Stimulated activated CD4-positive, alpha-beta T cell treated with anti-CD3 and anti-CD28 coated beads, TNF-alpha, amount 100 ng/mL, for 24 hours (primary cell): ENCODE data around the gene PTPRN2.

Source experiments
- DNase-seq, 3 experiments: peaks; one replicate each; pipeline ENCODE4 v3.0.0-alpha.2; 2020; ENCODE audit warnings: low read depth in 3 of 3

The PTPRN2 gene

DNA sequence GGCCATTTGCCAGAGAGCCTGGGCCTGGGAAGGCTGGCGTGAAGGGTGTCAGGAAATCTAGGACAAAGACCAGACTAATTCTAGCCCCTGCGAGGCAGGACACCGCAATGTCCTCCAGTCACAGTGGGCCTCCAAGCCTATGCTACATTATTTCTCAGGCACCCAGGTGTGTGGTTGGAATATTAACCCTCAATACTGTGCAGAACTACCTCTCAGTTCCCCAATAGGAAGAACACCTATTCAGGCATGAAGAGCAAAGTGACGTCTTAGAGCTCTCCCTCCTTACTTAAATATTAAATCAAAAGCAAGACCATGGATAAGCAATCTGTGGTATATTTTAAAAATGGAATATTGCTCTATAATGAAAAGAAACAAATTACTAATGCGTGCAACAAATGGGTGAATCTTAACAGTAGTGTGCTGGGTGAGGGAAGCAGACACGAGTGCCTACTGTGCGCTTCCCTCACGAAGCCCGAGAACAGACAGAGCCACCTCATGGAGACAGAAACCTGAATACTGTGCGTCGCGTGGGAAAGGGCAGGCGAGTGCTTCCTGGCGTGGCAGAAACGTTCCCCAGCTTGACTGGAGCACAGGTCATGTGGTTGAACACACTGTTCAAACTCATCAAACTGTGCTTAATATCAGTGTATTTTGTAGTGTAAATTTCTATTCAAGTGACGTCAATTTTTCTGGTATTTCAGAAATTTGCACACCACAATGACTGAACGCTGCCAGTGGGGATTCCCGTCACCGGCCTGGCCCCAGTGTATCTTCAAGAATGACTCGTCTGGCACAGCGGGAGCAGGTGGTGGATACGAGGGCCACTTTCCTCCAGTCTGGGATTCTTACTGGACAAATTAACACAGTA lies 15.5 kb upstream of the PTPRN2 start:
- peak in 1 of 3 experiments; percentile 11 for DNase-seq

GRCh38 chr7:158602041-158602440 lies 14.4 kb upstream of the PTPRN2 start:
- DNase-seq: no peak

DNA sequence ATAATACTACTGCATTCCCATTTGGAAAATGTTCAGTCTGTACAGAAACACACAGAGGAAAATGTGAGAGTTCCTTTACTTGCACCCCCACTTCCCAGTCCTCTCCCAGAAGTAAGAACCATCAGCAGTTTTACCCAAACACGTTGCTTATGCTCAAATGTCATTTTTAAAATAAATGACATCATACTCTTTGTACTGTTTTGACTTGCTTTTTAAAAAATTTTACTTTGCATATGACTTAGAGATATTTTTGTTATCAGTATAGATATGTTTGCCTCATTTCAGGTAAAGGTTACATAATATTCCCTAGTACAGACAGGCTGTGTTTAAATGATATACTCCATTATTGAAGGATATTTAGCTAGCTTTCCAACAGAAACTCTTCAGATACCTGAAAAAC lies 13.5 kb upstream of the PTPRN2 start:
- DNase-seq: no peak

GRCh38 chr7:158596745-158597144 lies 9.1 kb upstream of the PTPRN2 start:
- no peak for DNase-seq

DNA sequence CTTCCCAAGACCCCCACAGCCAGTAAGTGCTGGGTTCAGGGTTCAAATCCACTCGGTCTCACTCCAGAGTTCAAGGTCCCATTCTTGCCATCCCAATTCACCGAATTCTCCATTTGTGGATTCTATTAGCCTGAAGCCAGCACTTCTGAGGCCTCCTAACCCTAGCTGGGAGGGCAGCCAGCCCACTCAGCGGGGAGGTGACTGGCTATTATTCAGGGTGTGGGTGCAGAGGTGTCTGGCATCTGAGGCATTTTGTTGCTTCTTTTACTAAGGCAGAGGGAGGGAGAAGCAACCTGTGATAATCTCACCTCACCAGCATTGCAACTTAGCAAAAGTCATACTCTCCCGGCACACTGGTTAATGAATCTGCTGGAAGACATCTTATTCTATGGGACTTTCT lies 8.7 kb upstream of the PTPRN2 start:
- DNase-seq: no peak

GRCh38 chr7:158595068-158595467 lies 7.4 kb upstream of the PTPRN2 start:
- no peak for DNase-seq

DNA sequence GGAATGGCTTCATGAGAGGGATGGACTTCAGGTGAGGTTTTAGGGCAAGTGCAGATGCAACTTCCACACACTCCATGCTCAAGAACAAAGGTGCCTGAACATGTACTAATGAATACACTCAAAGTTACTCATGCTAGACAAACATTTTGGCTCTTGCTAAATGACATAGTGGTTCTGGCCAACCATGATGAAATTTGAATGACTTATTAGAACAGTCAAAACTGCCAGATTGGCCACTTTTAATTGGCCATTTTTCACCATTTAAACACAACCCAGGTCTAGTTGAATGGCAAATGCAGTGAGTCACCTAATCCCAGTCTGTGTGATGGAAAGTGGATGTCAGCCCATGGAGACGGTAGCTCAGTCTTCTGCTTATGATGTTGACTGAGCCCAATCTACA lies 4.9 kb upstream of the PTPRN2 start:
- DNase-seq: no peak

GRCh38 chr7:158591944-158592343 lies 4.3 kb upstream of the PTPRN2 start:
- no peak for DNase-seq

GRCh38 chr7:158590181-158590530 lies 2.5 kb upstream of the PTPRN2 start:
- DNase-seq: no peak

GRCh38 chr7:158589653-158590052 lies 2.0 kb upstream of the PTPRN2 start:
- DNase-seq: no peak

DNA sequence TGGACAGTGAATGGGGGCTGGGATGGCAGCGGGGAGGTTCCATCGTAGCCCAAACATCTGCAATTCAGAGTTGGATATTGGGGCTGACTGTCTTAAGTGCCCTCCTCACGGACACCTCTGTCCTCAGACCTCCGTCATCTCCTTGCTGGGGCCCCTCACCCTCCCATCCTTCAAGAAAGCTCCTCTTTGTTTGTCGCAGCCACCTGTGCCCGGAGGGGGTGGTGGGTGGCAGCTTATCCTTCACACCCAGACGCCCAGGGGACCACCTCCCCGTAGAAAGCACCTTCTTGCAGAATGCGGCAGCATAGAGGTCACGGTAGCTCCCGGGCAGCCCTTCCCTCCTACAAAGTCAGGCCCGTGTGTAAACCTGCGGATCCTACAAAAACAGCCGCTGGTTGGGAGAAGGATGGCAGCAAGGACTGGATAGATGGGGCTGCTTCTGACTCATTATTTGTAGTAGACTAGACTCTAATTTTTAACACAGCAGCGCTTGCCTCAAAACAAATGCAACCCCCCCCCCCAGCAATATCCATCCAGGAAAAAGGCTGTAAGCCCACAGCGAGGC lies 1.3 kb upstream of the PTPRN2 start:
- DNase-seq: no peak

DNA sequence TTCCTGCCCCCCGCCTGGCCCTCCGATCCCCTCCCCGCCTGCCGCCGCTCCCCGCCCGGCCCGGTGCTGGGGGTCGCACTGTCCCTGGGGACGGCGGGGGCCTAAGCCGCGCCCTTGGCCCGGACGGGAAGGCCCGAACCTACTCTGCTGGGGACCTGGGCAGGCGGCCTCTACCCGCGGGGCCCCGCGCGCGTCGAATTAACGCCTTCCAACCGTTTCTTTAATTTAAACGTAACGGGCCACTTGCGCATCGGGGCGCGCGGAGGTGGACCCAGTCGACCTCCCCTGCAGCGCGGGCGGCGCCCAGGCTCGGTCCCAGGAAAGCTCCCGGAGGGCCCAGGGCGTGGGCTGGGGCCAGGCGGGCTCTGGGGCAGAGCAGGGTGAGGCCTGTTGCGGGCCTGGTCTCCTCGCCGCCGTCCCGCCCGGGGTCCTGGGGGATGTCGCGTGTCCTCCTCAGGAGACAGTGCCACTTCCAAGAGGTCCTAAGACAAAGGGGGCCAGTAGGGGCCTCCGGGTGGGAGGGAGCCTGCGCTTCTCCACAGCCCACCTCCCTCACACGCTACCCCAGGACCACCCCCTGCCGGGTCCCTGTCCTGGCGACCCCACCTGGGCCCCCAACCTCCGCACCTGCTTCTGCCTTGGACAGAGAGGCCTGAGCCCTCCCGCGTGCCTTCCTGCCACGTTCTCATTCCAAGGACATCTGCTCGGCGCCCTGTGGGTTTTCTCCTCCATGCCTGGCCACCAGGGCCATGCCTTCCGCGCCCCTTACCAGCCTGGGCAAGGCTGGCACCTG lies 658 bp upstream of the PTPRN2 start:
- DNase-seq: no peak

- DNase-seq: no peak
Measured at GRCh38 chr7:158586499-158587161, 993 bp downstream of the PTPRN2 start.

DNA sequence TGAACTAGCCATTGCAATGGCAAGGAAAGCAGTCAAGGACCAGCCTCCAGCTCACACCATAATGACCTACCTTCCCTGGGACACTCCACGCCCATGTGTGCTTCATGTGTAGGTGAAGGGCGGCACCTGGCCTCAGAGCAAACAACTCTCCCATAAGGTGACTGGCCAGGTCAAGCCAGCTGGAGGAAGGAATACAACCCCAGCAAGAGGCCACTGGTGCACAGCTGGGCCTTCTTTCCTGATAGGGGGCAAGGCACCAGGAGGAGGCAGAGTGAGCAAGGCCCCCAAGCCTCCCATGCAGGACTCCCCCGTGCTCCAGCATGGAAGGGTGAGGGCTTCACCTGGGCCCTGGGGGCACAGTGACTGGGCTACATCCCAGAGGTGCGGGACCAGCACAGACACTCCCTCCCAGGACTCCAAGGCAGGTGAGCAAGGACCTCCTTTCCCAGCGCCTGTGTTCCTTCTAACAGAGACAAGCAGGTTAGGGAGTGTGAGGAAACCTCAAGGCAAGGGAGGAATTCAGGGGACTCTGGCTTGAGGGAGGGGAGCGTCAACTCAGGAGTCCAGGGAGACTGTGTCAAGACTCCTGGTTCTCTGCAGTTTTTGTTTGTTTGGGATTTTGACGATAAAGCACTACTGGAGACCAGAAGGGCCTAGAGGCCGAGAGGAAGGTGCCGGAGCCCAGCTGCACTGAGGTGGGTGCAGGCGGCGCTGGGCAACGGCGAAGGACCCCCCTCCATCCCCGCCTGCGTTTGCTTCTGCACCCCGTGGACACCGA lies 1.7 kb downstream of the PTPRN2 start:
- no peak for DNase-seq

GRCh38 chr7:158584407-158584806 lies 3.2 kb downstream of the PTPRN2 start:
- DNase-seq: no peak

DNA sequence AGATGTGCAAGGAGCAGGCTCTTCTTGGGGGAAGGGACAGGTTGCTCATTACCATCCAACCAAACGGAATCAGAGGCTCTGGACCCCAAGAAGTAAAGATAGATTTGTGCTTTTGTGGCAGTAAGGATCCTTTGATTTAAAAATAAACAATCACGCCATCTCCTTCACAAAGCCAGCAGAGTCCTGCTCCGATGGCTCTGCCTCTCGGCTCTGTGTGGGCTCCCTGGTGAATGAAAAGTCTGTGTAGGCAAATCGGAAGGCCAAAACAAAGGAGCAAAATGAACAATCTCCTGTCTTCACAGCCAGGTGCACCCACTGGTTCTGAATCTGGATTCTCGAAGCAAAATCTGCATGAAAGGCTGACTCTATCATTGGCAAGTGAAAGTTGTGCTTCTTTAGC lies 3.8 kb downstream of the PTPRN2 start:
- no peak for DNase-seq

GRCh38 chr7:158583143-158583542 lies 4.5 kb downstream of the PTPRN2 start:
- no peak for DNase-seq

GRCh38 chr7:158582089-158582456 lies 5.5 kb downstream of the PTPRN2 start:
- DNase-seq: no peak

- DNase-seq: no peak
Measured at GRCh38 chr7:158581440-158582088, 6.1 kb downstream of the PTPRN2 start.

- DNase-seq: no peak
Measured at GRCh38 chr7:158579662-158580646, 7.7 kb downstream of the PTPRN2 start.
